ENCODE data around the gene FCRL2. TPM values are rescaled to one million over a fixed set of nuclear protein-coding genes. Genes with fewer than 3 reads are reported as not detected.
"Not testable (repeated sequence)": the region's sequence is repeated elsewhere in the genome, so short reads cannot be mapped to it uniquely, and the experiment has no call there.

Gene FCRL2
- total and polyA plus RNA-seq, 9 donors = 0.11 to 0.12 TPM; not detected in 7

- H3K4me1 ChIP-seq (ENCODE audit: insufficient read depth) = no peaks in the 10 kb centered on the region
Observed at GRCh38 chr1:157753611-157754010, 23.3 kb downstream of the FCRL2 start.

GRCh38 chr1:157751283-157751682, 25.6 kb downstream of the FCRL2 start:
- Histone ChIP-seq H3K9me3 (no peaks in the 10 kb centered on the region), H3K36me3 (no peaks in the 10 kb centered on the region), H3K27ac (no peak overlapping the region), H3K27me3 (no peaks in the 10 kb centered on the region), H3K4me1 (ENCODE audit: insufficient read depth) (no peaks in the 10 kb centered on the region), H3K4me3 (no peak overlapping the region)
- TF ChIP-seq CTCF (IDR thresholded peaks at IDR 0.05) (no peak), EP300 (IDR thresholded peaks at IDR 0.05) (no peak), POLR2A (IDR thresholded peaks at IDR 0.05) (no peak)
- intact Hi-C loops (cut with DNase I) = no loop called here
- DNase-seq = no peak
- 30 to 36% (median 33%) methylated on average over 3 of the region's 3 CpGs for WGBS, 3 donors

More at GRCh38 chr1:157753611-157754010, 23.3 kb downstream of the FCRL2 start:
- Histone ChIP-seq H3K27me3 (no peaks in the 10 kb centered on the region), H3K36me3 (no peaks in the 10 kb centered on the region), H3K9me3 (no peaks in the 10 kb centered on the region), H3K4me3 (no peak overlapping the region), H3K27ac (no peak overlapping the region)
- TF ChIP-seq EP300 (IDR thresholded peaks at IDR 0.05) = no peak
- no peak for TF ChIP-seq CTCF (IDR thresholded peaks at IDR 0.05)
- TF ChIP-seq POLR2A (IDR thresholded peaks at IDR 0.05) = no peak
- no peak for DNase-seq
- WGBS, 3 donors = 45 to 76% (median 74%) methylated on average over 1 of the region's 1 CpG
- intact Hi-C loops (cut with DNase I) = no loop called here

DNA sequence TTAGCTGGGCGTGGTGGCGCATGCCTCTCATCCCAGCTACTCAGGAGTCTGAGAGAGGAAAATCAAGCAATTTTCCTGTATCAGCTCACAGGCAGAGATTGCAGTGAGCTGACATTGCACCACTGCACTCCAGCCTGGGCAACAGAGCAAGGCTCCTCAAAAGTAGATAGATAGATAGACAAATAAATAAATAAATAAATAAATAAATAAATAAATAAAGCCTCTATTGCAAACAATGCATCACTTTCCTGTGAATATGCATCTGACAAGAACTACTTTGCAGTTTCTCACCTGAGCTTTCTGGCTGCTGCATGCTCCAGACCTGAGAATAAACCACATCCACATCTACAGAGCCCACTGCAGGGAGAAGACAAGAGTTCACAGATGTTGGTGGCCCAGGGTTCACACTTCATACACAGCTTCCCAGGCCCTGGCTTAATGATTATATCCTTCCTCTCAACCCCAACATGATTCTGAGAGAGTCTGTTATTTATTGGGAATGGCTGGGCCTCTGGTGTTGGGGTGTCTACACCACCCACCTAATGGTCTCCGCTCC, 28.6 kb downstream of the FCRL2 start:
- no peaks in the 10 kb centered on the region for H3K4me1 ChIP-seq (ENCODE audit: insufficient read depth)
- H3K27ac ChIP-seq = no peak overlapping the region
- WGBS, 3 donors = 91 to 96% (median 94%) methylated on average over 3 of the region's 3 CpGs
- no peaks in the 10 kb centered on the region for H3K36me3 ChIP-seq
- H3K9me3 ChIP-seq = no peaks in the 10 kb centered on the region
- TF ChIP-seq POLR2A (IDR thresholded peaks at IDR 0.05) (no peak), CTCF (IDR thresholded peaks at IDR 0.05) (no peak), EP300 (IDR thresholded peaks at IDR 0.05) (no peak)
- H3K4me3 ChIP-seq = no peak overlapping the region
- H3K27me3 ChIP-seq = no peaks in the 10 kb centered on the region
- intact Hi-C loops (cut with DNase I) = no loop called here
- DNase-seq = no peak

DNA sequence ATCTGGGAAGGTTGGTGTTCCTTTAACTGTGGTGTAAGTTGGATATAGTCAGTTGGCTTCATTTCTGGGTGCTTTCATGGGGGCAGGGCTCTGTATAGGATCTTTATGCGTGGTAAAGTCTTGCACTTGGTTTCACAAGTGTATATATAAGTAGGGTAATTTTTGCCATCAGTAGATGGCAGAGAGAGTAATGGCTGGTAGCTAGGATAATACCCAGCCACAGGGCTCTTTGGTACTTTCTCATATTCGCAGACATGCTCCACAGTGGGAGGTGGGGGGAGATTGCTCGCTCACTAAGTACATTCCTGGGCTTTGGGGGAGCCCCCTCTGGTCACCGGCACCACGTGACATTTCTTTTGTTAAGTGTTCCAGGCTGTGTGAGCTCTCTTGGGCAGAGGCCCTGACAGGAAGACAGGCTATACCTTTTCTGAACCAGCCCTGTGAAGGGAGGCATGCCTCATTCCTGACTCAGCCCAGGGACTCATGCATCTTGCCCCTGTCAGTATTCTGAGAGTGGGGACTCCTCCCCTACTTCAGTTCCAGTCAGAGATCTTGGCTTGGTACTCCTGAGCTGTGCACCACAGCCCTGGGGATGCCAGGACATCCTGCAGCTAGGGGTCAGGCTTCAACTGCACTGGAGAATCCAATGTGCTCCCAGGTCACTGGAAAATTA, 37.6 kb downstream of the FCRL2 start:
- Histone ChIP-seq H3K36me3 (no peaks in the 10 kb centered on the region), H3K4me3 (no peak overlapping the region), H3K27me3 (no peaks in the 10 kb centered on the region), H3K9me3 (no peaks in the 10 kb centered on the region), H3K4me1 (ENCODE audit: insufficient read depth) (no peaks in the 10 kb centered on the region), H3K27ac (no peak overlapping the region)
- intact Hi-C loops (cut with DNase I) = no loop called here
- no peak for DNase-seq
- 40 to 65% (median 63%) methylated on average over 5 of the region's 5 CpGs for WGBS, 3 donors
- no peak for TF ChIP-seq EP300 (IDR thresholded peaks at IDR 0.05)
- TF ChIP-seq CTCF (IDR thresholded peaks at IDR 0.05) = no peak
- TF ChIP-seq POLR2A (IDR thresholded peaks at IDR 0.05) = no peak

- H3K9me3 ChIP-seq; H3K27me3 ChIP-seq; H3K27ac ChIP-seq; H3K4me3 ChIP-seq; intact Hi-C loops (cut with DNase I); H3K36me3 ChIP-seq; DNase-seq; H3K4me1 ChIP-seq (ENCODE audit: insufficient read depth): not testable (repeated sequence)
- 83 to 86% (median 84%) methylated on average over 5 of the region's 5 CpGs for WGBS, 3 donors
Observed at GRCh38 chr1:157735991-157736390, 40.9 kb downstream of the FCRL2 start.
